ENCODE data around the gene NKX1-2. TPM values are rescaled to one million over a fixed set of nuclear protein-coding genes. Genes with fewer than 3 reads are reported as not detected.
A peak's percentile ranks its signal among the peaks of the same experiment; 100 is the strongest.

The NKX1-2 gene
- total RNA-seq, 1 experiment from 2014 or later, result 3.4 TPM

- no peak overlapping the region for H3K4me3 ChIP-seq (replicated peaks in 1 of 2; ENCODE audit: low read depth in 1 of 2, low read length in 2 of 2)
- ATAC-seq (peak; percentile 41; the same call in 1 of the 2 replicates), DNase-seq (ENCODE audit: low read depth, low spot score) (no peak)
- H4K20me1 ChIP-seq (ENCODE audit: insufficient read depth), result no peaks in the 10 kb centered on the region
- no peak overlapping the region for H3K9ac ChIP-seq (ENCODE audit: low read length)
- H3K36me3 ChIP-seq (ENCODE audit: control insufficient read depth in 1 of 2, insufficient read depth in 2 of 2, low read length in 2 of 2), result no peaks in the 10 kb centered on the region
- no TSS peak for BruUV-seq (replicated peaks)
- H3K27ac ChIP-seq (ENCODE audit: low read depth, low read length), result no peak overlapping the region
- ChIA-PET CTCF (no interaction called here), POLR2A (no interaction called here), RAD21 (ENCODE audit: low non-redundant PET in 1 of 2, low total read pairs in 2 of 2, uncharacterized antibody in 2 of 2, unreplicated experiment in 2 of 2) (no interaction called here)
- no peaks in the 10 kb centered on the region for H3K27me3 ChIP-seq (ENCODE audit: insufficient read depth, low read length)
- no peak overlapping the region for H3K4me2 ChIP-seq (ENCODE audit: low read length)
- peaks cover 3 to 9% of the 10 kb centered on the region in 2 experiments; a peak in 2 of 4 replicates for H3K4me1 ChIP-seq (ENCODE audit: control insufficient read depth in 1 of 2, insufficient read depth in 2 of 2, low read length in 2 of 2)
- no peaks in the 10 kb centered on the region for H3K9me3 ChIP-seq (ENCODE audit: control insufficient read depth in 1 of 2, insufficient read depth in 1 of 2, low read depth in 1 of 2, low read length in 2 of 2)
- no peaks in the 10 kb centered on the region for H3K9me2 ChIP-seq (ENCODE audit: insufficient read depth)
- intact Hi-C loops (cut with micrococcal nuclease), result no loop called here
- TF ChIP-seq ZNF274 (IDR thresholded peaks at IDR 0.05; ENCODE audit: low read depth, low read length) (no peak), EGR1 (IDR thresholded peaks at IDR 0.05; ENCODE audit: low read depth) (no peak), POLR2AphosphoS5 (IDR thresholded peaks at IDR 0.05; ENCODE audit: low read depth, low read length) (no peak), SRF (IDR thresholded peaks at IDR 0.05; ENCODE audit: low read depth) (no peak)
- no peaks in the 10 kb centered on the region for H3K79me2 ChIP-seq (ENCODE audit: insufficient read depth, low read length)
- H2AFZ ChIP-seq (ENCODE audit: low read depth, low read length, poor library complexity, severe bottlenecking), result no peak overlapping the region
Measured at GRCh38 chr10:124474514-124475070, 24.8 kb upstream of the NKX1-2 start.

DNA sequence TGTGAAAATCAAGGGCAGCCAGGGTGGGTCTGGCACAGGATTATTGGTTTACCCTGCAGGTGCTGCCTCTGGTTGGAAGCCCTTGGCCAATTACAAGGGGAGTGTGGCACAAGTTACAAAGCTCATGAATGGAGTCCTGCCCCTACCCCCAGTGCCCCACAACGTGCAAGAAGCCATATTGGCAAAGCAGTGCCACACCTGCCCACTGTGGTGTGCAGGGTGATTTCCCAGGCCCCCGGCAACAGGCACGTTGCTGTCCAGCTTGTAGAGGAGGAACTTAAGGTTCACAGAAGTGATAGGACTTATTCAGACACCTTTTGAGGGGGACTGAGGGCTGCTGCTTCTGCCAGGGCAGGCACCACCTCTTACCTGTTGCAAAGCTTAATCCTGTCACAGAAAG is 23.2 kb upstream of the NKX1-2 start:
- Histone ChIP-seq H3K79me2 (ENCODE audit: insufficient read depth, low read length) (no peaks in the 10 kb centered on the region), H3K36me3 (ENCODE audit: control insufficient read depth in 1 of 2, insufficient read depth in 2 of 2, low read length in 2 of 2) (no peaks in the 10 kb centered on the region), H3K4me1 (ENCODE audit: control insufficient read depth in 1 of 2, insufficient read depth in 2 of 2, low read length in 2 of 2) (peaks cover 3 to 9% of the 10 kb centered on the region in 2 experiments; a peak in 2 of 4 replicates), H3K4me3 (replicated peaks in 1 of 2; ENCODE audit: low read depth in 1 of 2, low read length in 2 of 2) (no peak overlapping the region), H3K9ac (ENCODE audit: low read length) (no peak overlapping the region), H3K9me2 (ENCODE audit: insufficient read depth) (no peaks in the 10 kb centered on the region), H3K27ac (ENCODE audit: low read depth, low read length) (no peak overlapping the region), H3K4me2 (ENCODE audit: low read length) (no peak overlapping the region), H3K27me3 (ENCODE audit: insufficient read depth, low read length) (no peaks in the 10 kb centered on the region), H2AFZ (ENCODE audit: low read depth, low read length, poor library complexity, severe bottlenecking) (no peak overlapping the region), H4K20me1 (ENCODE audit: insufficient read depth) (no peaks in the 10 kb centered on the region), H3K9me3 (ENCODE audit: control insufficient read depth in 1 of 2, insufficient read depth in 1 of 2, low read depth in 1 of 2, low read length in 2 of 2) (no peaks in the 10 kb centered on the region)
- TF ChIP-seq EZH2phosphoT487 (IDR thresholded peaks at IDR 0.05; ENCODE audit: borderline replicate concordance) (no peak), POLR2AphosphoS5 (IDR thresholded peaks at IDR 0.05; ENCODE audit: low read depth, low read length) (no peak), SP1 (IDR thresholded peaks at IDR 0.05; ENCODE audit: low read depth) (no peak), ZBTB33 (IDR thresholded peaks at IDR 0.05; ENCODE audit: extremely low read depth, insufficient replicate concordance, low read length) (no peak), JUND (IDR thresholded peaks at IDR 0.05) (no peak), ELF1 (IDR thresholded peaks at IDR 0.05; ENCODE audit: borderline replicate concordance, low read depth) (no peak), ZNF274 (IDR thresholded peaks at IDR 0.05; ENCODE audit: low read depth, low read length) (no peak), YY1 (IDR thresholded peaks at IDR 0.05; ENCODE audit: extremely low read depth, insufficient replicate concordance, low read depth, low read length) (no peak), FOSL1 (IDR thresholded peaks at IDR 0.05; ENCODE audit: low read depth) (no peak), SIN3A (IDR thresholded peaks at IDR 0.05; ENCODE audit: low read depth) (no peak)
- TF ChIP-seq, protein P1, sequence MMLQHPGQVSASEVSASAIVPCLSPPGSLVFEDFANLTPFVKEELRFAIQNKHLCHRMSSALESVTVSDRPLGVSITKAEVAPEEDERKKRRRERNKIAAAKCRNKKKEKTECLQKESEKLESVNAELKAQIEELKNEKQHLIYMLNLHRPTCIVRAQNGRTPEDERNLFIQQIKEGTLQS (IDR thresholded peaks at IDR 0.05), result no peak
- DNase-seq (ENCODE audit: low read depth, low spot score), result no peak
- ATAC-seq, result no peak
- CTCF ChIA-PET, result interaction anchor here (1.2 kb wide), 1 partner anchor 900 kb away, joined by 4 read pairs; no protein-coding TSS in a partner anchor
- RAD21 ChIA-PET (ENCODE audit: low non-redundant PET in 1 of 2, low total read pairs in 2 of 2, uncharacterized antibody in 2 of 2, unreplicated experiment in 2 of 2), result no interaction called here
- POLR2A ChIA-PET, result interaction anchor here (1.1 to 1.3 kb wide), 2 partner anchors 12 to 305 kb away, joined by 3 read pairs; partner anchors contain the start of gene LHPP
- BruUV-seq (replicated peaks), result no TSS peak
- intact Hi-C loops (cut with micrococcal nuclease), result no loop called here
